ENCODE results near the gene DLEU7. TPM values are rescaled to one million over a fixed set of nuclear protein-coding genes. Genes with fewer than 3 reads are reported as not detected.

The DLEU7 gene
- total RNA-seq, 1 experiment from 2014 or later: 3.6 TPM

- 0 out of 2 replicates have a peak, but pooled peaks cover 2% of the 10 kb centered on the region for H3K4me1 Mint-ChIP-seq
- no peak for DNase-seq (ENCODE audit: low spot score)
- no peak overlapping the region for H3K27ac Mint-ChIP-seq
- no peaks in the 10 kb centered on the region for H3K9me3 Mint-ChIP-seq
- TF ChIP-seq ZNF121 (CRISPR knock-in tag; IDR thresholded peaks at IDR 0.05) (no peak), ZNF671 (CRISPR knock-in tag; IDR thresholded peaks at IDR 0.05) (no peak), FOXP4 (CRISPR knock-in tag; IDR thresholded peaks at IDR 0.05) (no peak), NFE2L1 (CRISPR knock-in tag; IDR thresholded peaks at IDR 0.05) (no peak), ZBTB21 (CRISPR knock-in tag; IDR thresholded peaks at IDR 0.05; ENCODE audit: borderline replicate concordance) (no peak), CTCF (IDR thresholded peaks at IDR 0.05) (no peak), NFATC4 (CRISPR knock-in tag; IDR thresholded peaks at IDR 0.05) (no peak), PRDM15 (CRISPR knock-in tag; IDR thresholded peaks at IDR 0.05) (no peak), ZBTB43 (CRISPR knock-in tag; IDR thresholded peaks at IDR 0.05) (no peak), USF2 (CRISPR knock-in tag; IDR thresholded peaks at IDR 0.05) (no peak), ZNF317 (CRISPR knock-in tag; IDR thresholded peaks at IDR 0.05; ENCODE audit: borderline replicate concordance, low read depth) (no peak), JUN (CRISPR knock-in tag; IDR thresholded peaks at IDR 0.05) (no peak), ATF6 (CRISPR knock-in tag; IDR thresholded peaks at IDR 0.05) (no peak), ATF2 (CRISPR knock-in tag; IDR thresholded peaks at IDR 0.05; ENCODE audit: borderline replicate concordance, low read depth) (no peak), ZNF396 (CRISPR knock-in tag; IDR thresholded peaks at IDR 0.05; ENCODE audit: borderline replicate concordance) (no peak), ZNF232 (CRISPR knock-in tag; IDR thresholded peaks at IDR 0.05) (no peak)
- TF ChIP-seq, protein P1, sequence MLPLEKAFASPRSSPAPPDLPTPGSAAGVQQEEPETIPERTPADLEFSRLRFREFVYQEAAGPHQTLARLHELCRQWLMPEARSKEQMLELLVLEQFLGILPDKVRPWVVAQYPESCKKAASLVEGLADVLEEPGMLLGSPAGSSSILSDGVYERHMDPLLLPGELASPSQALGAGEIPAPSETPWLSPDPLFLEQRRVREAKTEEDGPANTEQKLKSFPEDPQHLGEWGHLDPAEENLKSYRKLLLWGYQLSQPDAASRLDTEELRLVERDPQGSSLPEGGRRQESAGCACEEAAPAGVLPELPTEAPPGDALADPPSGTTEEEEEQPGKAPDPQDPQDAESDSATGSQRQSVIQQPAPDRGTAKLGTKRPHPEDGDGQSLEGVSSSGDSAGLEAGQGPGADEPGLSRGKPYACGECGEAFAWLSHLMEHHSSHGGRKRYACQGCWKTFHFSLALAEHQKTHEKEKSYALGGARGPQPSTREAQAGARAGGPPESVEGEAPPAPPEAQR (CRISPR knock-in tag; IDR thresholded peaks at IDR 0.05): no peak
- TF ChIP-seq, protein P2, sequence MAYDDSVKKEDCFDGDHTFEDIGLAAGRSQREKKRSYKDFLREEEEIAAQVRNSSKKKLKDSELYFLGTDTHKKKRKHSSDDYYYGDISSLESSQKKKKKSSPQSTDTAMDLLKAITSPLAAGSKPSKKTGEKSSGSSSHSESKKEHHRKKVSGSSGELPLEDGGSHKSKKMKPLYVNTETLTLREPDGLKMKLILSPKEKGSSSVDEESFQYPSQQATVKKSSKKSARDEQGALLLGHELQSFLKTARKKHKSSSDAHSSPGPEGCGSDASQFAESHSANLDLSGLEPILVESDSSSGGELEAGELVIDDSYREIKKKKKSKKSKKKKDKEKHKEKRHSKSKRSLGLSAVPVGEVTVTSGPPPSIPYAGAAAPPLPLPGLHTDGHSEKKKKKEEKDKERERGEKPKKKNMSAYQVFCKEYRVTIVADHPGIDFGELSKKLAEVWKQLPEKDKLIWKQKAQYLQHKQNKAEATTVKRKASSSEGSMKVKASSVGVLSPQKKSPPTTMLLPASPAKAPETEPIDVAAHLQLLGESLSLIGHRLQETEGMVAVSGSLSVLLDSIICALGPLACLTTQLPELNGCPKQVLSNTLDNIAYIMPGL (CRISPR knock-in tag; IDR thresholded peaks at IDR 0.05): no peak
- ChIA-PET CTCF (interaction anchor here (1.0 to 1.2 kb wide), 2 partner anchors 86 to 849 kb away, joined by 3 to 4 read pairs; no protein-coding TSS in a partner anchor), POLR2A (no interaction called here)
- ATAC-seq: peak; percentile 63; the same call in 1 of the 2 replicates
- H3K27me3 Mint-ChIP-seq (ENCODE audit: low read depth): peaks cover 42% of the 10 kb centered on the region
- no peaks in the 10 kb centered on the region for H3K36me3 Mint-ChIP-seq
- no peak overlapping the region for H3K4me3 Mint-ChIP-seq
Measured at GRCh38 chr13:50826035-50826434, 17.5 kb downstream of the DLEU7 start.
